C4-2B (cell line): Measurements from ENCODE around the gene CAPN12.

Experiments used
- CTCF ChIP-seq: fragments of 450-650 bp; conservative IDR thresholded peaks from 2 replicates; pipeline ENCODE4 v1.5.1; 2017; ENCODE audit warnings: mild to moderate bottlenecking
- ZFX ChIP-seq: fragments of 450-650 bp; IDR thresholded peaks from 2 replicates; pipeline ENCODE4 v1.6.1; 2017

- no peak for TF ChIP-seq CTCF
- no peak for TF ChIP-seq ZFX
Measured at GRCh38 chr19:38778733-38779132, 34.5 kb upstream of the CAPN12 start.
